Measurements from ENCODE around the gene ANXA2R. TPM values are rescaled to one million over a fixed set of nuclear protein-coding genes. Genes with fewer than 3 reads are reported as not detected.
A peak's percentile ranks its signal among the peaks of the same experiment; 100 is the strongest.

The ANXA2R gene
- total RNA-seq, 1 experiment from 2014 or later = 0.72 TPM

GRCh38 chr5:43016217-43016779 is 23.8 kb downstream of the ANXA2R start (continued):
- TF ChIP-seq ZNF532 (CRISPR knock-in tag; IDR thresholded peaks at IDR 0.05; ENCODE audit: borderline replicate concordance) = no peak

- no peak for ATAC-seq
- DNase-seq (ENCODE audit: low spot score) = no peak
- Mint-ChIP-seq H3K27ac (no peak overlapping the region), H3K36me3 (no peaks in the 10 kb centered on the region), H3K9me3 (no peaks in the 10 kb centered on the region), H3K4me1 (peaks cover 52% of the 10 kb centered on the region), H3K4me3 (no peak overlapping the region), H3K27me3 (ENCODE audit: low read depth) (peaks cover 98% of the 10 kb centered on the region)
- POLR2A ChIA-PET = no interaction called here
- TF ChIP-seq RELA (CRISPR knock-in tag; IDR thresholded peaks at IDR 0.05; ENCODE audit: borderline replicate concordance) (no peak), HMGA2 (CRISPR knock-in tag; IDR thresholded peaks at IDR 0.05) (peak; percentile 35; the same call in 1 of the 2 replicates), ZNF281 (CRISPR knock-in tag; IDR thresholded peaks at IDR 0.05) (no peak)
- CTCF ChIA-PET = no interaction called here
Observed at GRCh38 chr5:43014522-43014921, 25.6 kb downstream of the ANXA2R start.

GRCh38 chr5:43010935-43011315 is 29.2 kb downstream of the ANXA2R start:
- CTCF ChIA-PET = no interaction called here
- no peak overlapping the region for H3K27ac Mint-ChIP-seq

More at GRCh38 chr5:43010935-43011315, 29.2 kb downstream of the ANXA2R start:
- Mint-ChIP-seq H3K27me3 (ENCODE audit: low read depth) (peaks cover 90% of the 10 kb centered on the region), H3K36me3 (no peaks in the 10 kb centered on the region), H3K4me1 (peaks cover 48% of the 10 kb centered on the region), H3K9me3 (peaks cover 3% of the 10 kb centered on the region; the same call in 1 of the 2 replicates), H3K4me3 (no peak overlapping the region)
- POLR2A ChIA-PET = interaction anchor here (0.6 kb wide), 1 partner anchor 35 kb away, joined by 4 read pairs; no protein-coding TSS in a partner anchor
- DNase-seq (ENCODE audit: low spot score) = no peak
- ATAC-seq = no peak
- no peak for TF ChIP-seq NFYB (CRISPR knock-in tag; conservative IDR thresholded peaks at IDR 0.05; ENCODE audit: low read depth)
- no peak for TF ChIP-seq ATF1 (CRISPR knock-in tag; IDR thresholded peaks at IDR 0.05)
- no peak for TF ChIP-seq TCF7 (CRISPR knock-in tag; IDR thresholded peaks at IDR 0.05; ENCODE audit: low read depth)
- no peak for TF ChIP-seq ZNF219 (CRISPR knock-in tag; IDR thresholded peaks at IDR 0.05; ENCODE audit: borderline replicate concordance)
- TF ChIP-seq ZNF671 (CRISPR knock-in tag; IDR thresholded peaks at IDR 0.05) = no peak
- no peak for TF ChIP-seq ETV6 (CRISPR knock-in tag; IDR thresholded peaks at IDR 0.05)
- TF ChIP-seq FOXK1 (CRISPR knock-in tag; IDR thresholded peaks at IDR 0.05) = no peak
- TF ChIP-seq ZNF121 (CRISPR knock-in tag; IDR thresholded peaks at IDR 0.05) = no peak
- TF ChIP-seq E2F4 (CRISPR knock-in tag; IDR thresholded peaks at IDR 0.05; ENCODE audit: borderline replicate concordance, low read depth) = no peak
- no peak for TF ChIP-seq NR2C2 (CRISPR knock-in tag; IDR thresholded peaks at IDR 0.05)
- no peak for TF ChIP-seq HMGXB4 (CRISPR knock-in tag; IDR thresholded peaks at IDR 0.05)
